ENCODE data around the gene LPIN1. TPM values are rescaled to one million over a fixed set of nuclear protein-coding genes. Genes with fewer than 3 reads are reported as not detected.

Gene LPIN1
- total and polyA plus RNA-seq, 2 of the 8 experiments (the other 6 are each of a cell fraction or from before 2014, with no cell fraction given): 4.3 to 9.8 TPM

DNA sequence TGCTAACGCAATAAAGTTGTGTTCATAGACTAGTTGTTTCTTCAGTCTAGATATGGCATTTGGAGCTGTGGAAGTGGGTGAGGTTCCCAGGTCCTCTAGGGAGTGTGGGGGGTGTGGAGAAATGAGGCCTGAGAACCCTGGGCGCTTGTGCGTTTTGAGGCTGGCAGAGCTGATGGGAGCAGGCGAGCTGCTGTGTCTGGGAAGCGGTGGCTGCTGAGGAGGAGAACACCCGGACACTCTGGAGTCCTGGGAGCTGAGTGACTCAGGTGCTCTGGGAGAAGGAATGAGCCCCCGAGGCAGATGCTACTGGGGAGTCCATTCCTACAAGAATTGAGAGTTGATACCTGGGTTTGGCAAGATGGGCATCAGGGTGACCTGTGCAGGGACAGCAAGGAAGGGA is 67.5 kb downstream of the LPIN1 start:
- ChIA-PET CTCF (ENCODE audit: partially characterized antibody) (no interaction called here), POLR2A (ENCODE audit: partially characterized antibody) (no interaction called here)
- Histone ChIP-seq H4K5ac (ENCODE audit: insufficient read length, low read depth, low read length) (no peak overlapping the region), H3K9ac (replicated peaks in 1 of 4; ENCODE audit: extremely low read depth in 1 of 4, low read depth in 3 of 4, low read length in 3 of 4) (no peak overlapping the region), H2BK15ac (ENCODE audit: low read length) (no peak overlapping the region), H2BK120ac (replicated peaks; ENCODE audit: low read depth, low read length) (no peak overlapping the region), H3K18ac (ENCODE audit: extremely low read depth, low read length) (no peak overlapping the region), H3K79me1 (ENCODE audit: low read depth, low read length) (no peaks in the 10 kb centered on the region), H2BK5ac (ENCODE audit: low read depth, low read length) (no peak overlapping the region), H2BK12ac (ENCODE audit: low read depth, low read length) (no peak overlapping the region), H3K23me2 (ENCODE audit: low read depth, low read length) (no peaks in the 10 kb centered on the region; the same call in 1 of the 2 replicates), H4K91ac (replicated peaks; ENCODE audit: insufficient read length, low read length) (no peak overlapping the region), H4K8ac (ENCODE audit: extremely low read depth, insufficient read depth, low read length) (no peak overlapping the region), H3K4me1 (replicated peaks in 1 of 4; ENCODE audit: control insufficient read depth in 3 of 4, insufficient read depth in 4 of 4, low read length in 3 of 4) (no peaks in the 10 kb centered on the region), H3K79me2 (ENCODE audit: control insufficient read depth in 1 of 2, insufficient read depth in 2 of 2, low read length in 2 of 2) (no peaks in the 10 kb centered on the region), H2BK20ac (ENCODE audit: low read length) (no peak overlapping the region), H3K27ac (ENCODE audit: low read depth, low read length) (no peak overlapping the region), H3K4me3 (ENCODE audit: extremely low read depth in 1 of 4, insufficient read depth in 2 of 4, low read depth in 3 of 4, low read length in 4 of 4) (no peak overlapping the region), H3K36me3 (ENCODE audit: control insufficient read depth in 2 of 4, insufficient read depth in 4 of 4, low read length in 3 of 4) (no peaks in the 10 kb centered on the region; a peak in 1 of 8 replicates), H3K56ac (replicated peaks; ENCODE audit: insufficient read length, low read depth, low read length) (peak overlapping the region; percentile 53), H3K23ac (ENCODE audit: insufficient read length) (no peak overlapping the region), H4K20me1 (replicated peaks in 1 of 2; ENCODE audit: control insufficient read depth in 1 of 2, insufficient read depth in 2 of 2, low read length in 2 of 2) (no peaks in the 10 kb centered on the region), H3K4ac (replicated peaks; ENCODE audit: insufficient read length, low read depth, low read length) (no peak overlapping the region), H2AK5ac (ENCODE audit: low read depth, low read length) (no peak overlapping the region), H3K27me3 (replicated peaks in 1 of 4; ENCODE audit: control insufficient read depth in 3 of 4, extremely low read depth in 1 of 4, insufficient read depth in 3 of 4, low read length in 3 of 4) (no peaks in the 10 kb centered on the region), H2AFZ (ENCODE audit: low read length) (no peak overlapping the region), H3K9me3 (ENCODE audit: insufficient read depth in 2 of 2, low read depth in 1 of 2, low read length in 1 of 2) (no peaks in the 10 kb centered on the region), H3K14ac (ENCODE audit: insufficient read length) (no peak overlapping the region), H3K4me2 (ENCODE audit: insufficient read depth in 1 of 2, low read depth in 2 of 2, low read length in 2 of 2) (no peak overlapping the region)
- 94% methylated on average over 7 of the region's 7 CpGs; no CpG with 5 or more reads in 1 of the 2 experiments for WGBS, 2 experiments (ENCODE audit: extremely low coverage in 1 of 2, insufficient coverage in 1 of 2, insufficient read length in 1 of 2, insufficient replicate concordance in 2 of 2, low coverage in 1 of 2, low lambda C conversion rate in 2 of 2, missing lambda C conversion rate in 1 of 2)
- FAIRE-seq (no peak), DNase-seq (ENCODE audit: low read depth in 1 of 2, low spot score in 2 of 2) (no peak)
- TF ChIP-seq, protein P1, sequence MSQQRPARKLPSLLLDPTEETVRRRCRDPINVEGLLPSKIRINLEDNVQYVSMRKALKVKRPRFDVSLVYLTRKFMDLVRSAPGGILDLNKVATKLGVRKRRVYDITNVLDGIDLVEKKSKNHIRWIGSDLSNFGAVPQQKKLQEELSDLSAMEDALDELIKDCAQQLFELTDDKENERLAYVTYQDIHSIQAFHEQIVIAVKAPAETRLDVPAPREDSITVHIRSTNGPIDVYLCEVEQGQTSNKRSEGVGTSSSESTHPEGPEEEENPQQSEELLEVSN (IDR thresholded peaks at IDR 0.05): no peak
- TF ChIP-seq, protein P2, sequence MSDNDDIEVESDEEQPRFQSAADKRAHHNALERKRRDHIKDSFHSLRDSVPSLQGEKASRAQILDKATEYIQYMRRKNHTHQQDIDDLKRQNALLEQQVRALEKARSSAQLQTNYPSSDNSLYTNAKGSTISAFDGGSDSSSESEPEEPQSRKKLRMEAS (IDR thresholded peaks at IDR 0.05): no peak
- TF ChIP-seq SUZ12 (IDR thresholded peaks at IDR 0.05; ENCODE audit: low read length) (no peak), TEAD4 (IDR thresholded peaks at IDR 0.05; ENCODE audit: low read depth, low read length) (no peak), FOSL1 (IDR thresholded peaks at IDR 0.05; ENCODE audit: insufficient read depth, low read depth, low read length) (no peak), JUN (IDR thresholded peaks at IDR 0.05; ENCODE audit: low read depth, low read length) (no peak), KDM5A (IDR thresholded peaks at IDR 0.05; ENCODE audit: low read length) (no peak), SIX5 (IDR thresholded peaks at IDR 0.05; ENCODE audit: low read depth, low read length) (no peak), TAF1 (IDR thresholded peaks at IDR 0.05; ENCODE audit: low read depth, low read length) (no peak), JUND (IDR thresholded peaks at IDR 0.05; ENCODE audit: low read length) (no peak), YY1 (IDR thresholded peaks at IDR 0.05; ENCODE audit: low read depth, low read length) (no peak), POLR2A (IDR thresholded peaks at IDR 0.05; ENCODE audit: control extremely low read depth in 1 of 2, low read depth in 2 of 2, low read length in 2 of 2) (no peak), KDM4A (IDR thresholded peaks at IDR 0.05; ENCODE audit: low read depth, low read length, severe bottlenecking) (no peak), TAF7 (optimal IDR thresholded peaks at IDR 0.05; ENCODE audit: borderline replicate concordance, low read depth, low read length) (no peak)
- TF ChIP-seq, protein P3, sequence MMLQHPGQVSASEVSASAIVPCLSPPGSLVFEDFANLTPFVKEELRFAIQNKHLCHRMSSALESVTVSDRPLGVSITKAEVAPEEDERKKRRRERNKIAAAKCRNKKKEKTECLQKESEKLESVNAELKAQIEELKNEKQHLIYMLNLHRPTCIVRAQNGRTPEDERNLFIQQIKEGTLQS (IDR thresholded peaks at IDR 0.05; ENCODE audit: insufficient read depth, low read depth, low read length): no peak

Data from H1 (cell line).